Measurements from ENCODE around the gene ZACN.

DNA sequence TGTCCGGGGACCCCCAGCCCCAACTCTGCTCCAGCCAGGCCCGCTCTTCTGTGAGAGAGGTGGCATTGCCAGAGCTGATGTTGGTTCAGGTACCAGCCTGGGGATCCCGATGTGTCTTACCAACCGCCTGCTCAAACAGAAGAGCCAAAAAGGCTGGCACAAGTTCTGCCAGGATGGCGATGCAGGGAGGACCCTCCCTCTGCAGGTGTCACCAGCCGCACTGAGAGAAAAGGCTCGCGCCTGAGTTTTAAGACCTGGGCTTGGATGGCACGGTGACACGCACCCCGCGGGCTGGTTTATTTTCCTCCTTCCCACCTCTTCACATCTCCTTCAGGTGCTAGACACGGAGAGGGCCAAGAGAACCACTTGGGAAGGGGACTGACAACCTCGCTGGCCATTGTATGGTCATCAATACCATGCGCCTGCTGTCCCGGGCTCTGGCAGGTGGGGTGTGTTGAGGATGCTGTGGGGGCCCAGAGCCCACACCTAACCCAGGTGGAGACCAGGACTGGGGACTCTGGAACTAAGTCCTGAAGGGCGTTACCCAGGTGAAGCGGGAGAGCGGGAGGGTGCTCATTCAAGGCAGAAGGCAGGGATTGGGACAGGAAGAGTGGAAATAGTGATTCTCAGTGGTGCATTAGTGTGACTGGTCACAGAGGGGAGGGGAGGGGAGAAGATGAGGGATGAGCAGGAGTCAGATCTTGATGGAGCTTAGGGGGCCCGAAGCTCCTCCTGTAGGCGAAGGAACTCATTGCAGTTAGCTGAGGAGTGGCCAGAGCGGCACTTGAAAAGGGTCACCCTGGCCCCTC lies 45.8 kb downstream of the ZACN start:
- TF ChIP-seq, protein P1, sequence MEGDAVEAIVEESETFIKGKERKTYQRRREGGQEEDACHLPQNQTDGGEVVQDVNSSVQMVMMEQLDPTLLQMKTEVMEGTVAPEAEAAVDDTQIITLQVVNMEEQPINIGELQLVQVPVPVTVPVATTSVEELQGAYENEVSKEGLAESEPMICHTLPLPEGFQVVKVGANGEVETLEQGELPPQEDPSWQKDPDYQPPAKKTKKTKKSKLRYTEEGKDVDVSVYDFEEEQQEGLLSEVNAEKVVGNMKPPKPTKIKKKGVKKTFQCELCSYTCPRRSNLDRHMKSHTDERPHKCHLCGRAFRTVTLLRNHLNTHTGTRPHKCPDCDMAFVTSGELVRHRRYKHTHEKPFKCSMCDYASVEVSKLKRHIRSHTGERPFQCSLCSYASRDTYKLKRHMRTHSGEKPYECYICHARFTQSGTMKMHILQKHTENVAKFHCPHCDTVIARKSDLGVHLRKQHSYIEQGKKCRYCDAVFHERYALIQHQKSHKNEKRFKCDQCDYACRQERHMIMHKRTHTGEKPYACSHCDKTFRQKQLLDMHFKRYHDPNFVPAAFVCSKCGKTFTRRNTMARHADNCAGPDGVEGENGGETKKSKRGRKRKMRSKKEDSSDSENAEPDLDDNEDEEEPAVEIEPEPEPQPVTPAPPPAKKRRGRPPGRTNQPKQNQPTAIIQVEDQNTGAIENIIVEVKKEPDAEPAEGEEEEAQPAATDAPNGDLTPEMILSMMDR (conservative IDR thresholded peaks at IDR 0.05; ENCODE audit: low read length), result peak; percentile 48
- no peak for TF ChIP-seq EZH2phosphoT487 (IDR thresholded peaks at IDR 0.05; ENCODE audit: borderline replicate concordance)

Data from Loucy (cell line).